Activated gamma-delta T cell treated with Interleukin-2 at 50 U/mL for 16 hours (primary cell): ENCODE measurements around the gene PCLAF.
A peak's percentile ranks its signal among the peaks of the same experiment; 100 is the strongest.
"Not testable (repeated sequence)": the region's sequence is repeated elsewhere in the genome, so short reads cannot be mapped to it uniquely, and the experiment has no call there.

Experiments used
- DNase-seq: peaks from one replicate; pipeline ENCODE4 v3.0.0-alpha.2; 2020

The PCLAF gene

DNA sequence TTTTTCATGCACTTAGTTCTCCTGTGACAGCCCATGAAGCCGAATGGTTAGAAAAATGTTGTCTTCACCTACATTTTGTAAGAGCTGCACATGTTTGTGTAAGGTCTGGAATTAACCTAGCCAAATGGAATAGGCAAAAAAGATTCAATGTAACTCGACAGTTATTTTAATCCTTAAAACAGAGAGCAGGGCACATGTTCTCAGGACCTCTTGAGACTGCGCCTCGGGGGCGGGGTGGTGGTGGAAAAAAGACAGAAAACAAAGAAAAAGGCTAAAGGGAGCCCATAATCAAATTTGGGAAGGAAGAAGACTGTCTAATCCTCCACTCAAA, 24.6 kb downstream of the PCLAF start:
- no peak for DNase-seq

DNA sequence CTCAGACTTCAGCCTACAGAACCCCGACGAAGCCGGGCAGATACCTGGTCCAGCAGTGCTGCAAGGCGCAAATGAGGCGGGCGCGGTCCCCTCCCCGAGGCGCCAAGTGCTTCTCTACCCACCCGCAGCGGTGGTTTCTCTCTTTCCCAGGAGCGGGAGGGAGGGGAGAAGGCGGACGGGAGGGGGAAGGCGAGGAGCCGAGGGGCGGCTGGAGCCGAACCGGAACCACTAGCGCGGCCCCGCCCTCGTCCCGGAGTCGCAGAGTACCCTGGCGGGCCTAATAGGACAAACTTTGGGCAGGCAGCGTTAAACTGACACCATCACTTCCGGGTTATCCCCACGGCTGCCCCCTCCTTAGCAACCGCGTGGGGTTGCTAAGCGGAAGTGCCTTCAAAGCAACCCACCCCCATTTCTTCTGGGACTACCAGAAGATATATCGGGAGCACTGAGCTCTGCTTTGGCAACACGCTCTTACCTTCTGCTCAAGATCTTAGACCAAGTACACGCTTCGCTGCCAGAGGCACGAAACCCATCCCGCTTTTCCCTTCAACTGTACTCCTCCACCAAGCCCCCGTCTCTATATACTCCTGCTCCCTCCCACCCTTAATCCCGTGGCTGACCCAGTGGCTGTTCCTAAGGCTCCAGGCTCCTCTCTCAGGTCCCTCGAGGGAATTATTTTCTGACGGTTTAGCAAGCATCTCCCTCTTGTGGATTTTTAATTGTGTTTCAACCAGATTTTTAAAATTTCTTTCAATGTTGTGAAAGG, 25.1 kb downstream of the PCLAF start, which contains the start of gene CSNK1G1:
CSNK1G1 (minus strand) TSS at position 230 of the 766 bp plus-strand sequence. CDS start 55,674 bp downstream, outside the sequence.
- DNase-seq = peak; percentile 91

DNA sequence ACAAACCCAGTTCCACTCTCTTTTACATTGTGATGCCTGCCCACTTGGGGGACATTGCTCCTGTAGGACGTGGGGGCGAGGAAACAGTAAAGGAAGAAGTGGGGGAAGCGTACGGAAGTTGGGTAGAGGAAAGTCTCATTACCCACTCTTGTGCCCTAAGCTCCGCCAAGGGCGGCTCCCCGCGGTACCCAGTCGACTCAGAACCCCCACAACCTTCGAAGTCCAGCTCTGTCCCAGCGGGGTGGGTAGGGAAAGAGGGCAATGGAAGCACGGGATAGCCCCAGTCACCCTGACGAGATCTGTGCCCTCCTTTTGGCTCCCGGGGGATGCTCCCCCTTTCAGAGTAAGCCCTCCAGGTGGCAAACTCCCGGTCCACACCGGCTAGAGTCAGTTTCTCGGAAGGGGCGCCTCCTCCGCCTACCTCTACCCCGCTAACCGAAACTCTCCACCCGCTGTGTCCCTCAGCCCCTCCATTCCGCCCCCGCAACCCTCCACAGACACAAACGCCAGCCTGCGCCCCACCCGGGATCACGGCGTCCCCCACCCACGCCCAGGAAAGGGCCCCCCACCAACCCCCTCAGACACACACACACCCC, 25.8 kb downstream of the PCLAF start:
- peak; percentile 4 for DNase-seq

DNA sequence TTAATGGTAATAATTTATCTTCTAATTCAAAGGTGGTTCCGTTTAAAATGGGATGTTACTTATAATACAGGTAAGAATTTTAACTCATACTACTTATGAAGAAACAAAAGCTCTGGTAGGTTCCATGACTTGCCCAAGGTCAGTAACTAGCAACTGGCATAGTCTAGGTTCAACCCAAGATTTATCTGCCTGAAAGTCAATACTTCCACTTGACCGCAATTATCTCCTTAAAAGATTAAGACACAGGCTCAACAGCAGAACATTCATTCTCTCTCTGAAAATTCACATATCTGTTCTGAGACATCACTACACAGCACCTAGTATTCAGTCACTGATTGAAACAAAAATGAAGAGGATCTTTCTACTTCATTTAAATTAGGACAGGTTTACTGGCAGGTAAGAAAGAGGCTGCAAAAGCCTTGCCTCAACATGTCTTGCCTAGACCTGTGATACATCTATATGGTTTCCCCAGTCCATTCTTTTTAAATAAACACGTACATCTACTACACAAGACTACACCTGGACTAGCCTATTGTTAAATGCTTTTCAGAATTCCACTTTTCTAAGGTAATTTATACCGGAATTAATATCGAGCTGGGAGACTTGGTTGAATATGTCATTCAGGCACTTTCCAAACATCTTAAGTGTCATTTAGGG, 26.4 kb downstream of the PCLAF start:
- no peak for DNase-seq

DNA sequence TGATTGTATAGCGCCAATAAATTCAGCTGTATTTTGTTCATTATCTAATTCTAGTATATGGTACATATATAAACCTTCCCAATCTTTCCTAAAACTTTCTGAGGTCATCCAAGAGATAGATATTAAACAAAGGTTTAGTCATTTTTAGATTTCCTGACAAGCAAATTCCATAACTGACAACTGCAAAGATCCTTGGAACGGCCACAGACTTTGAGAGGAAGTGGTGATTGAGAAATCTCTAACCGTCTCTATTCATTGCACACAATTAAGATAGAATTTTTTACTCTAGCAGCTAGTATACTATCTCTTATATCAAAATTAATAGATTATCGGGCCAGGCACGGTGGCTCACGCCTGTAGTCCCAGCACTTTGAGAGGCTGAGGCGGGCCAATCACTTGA, 30.0 kb downstream of the PCLAF start:
- no peak for DNase-seq

DNA sequence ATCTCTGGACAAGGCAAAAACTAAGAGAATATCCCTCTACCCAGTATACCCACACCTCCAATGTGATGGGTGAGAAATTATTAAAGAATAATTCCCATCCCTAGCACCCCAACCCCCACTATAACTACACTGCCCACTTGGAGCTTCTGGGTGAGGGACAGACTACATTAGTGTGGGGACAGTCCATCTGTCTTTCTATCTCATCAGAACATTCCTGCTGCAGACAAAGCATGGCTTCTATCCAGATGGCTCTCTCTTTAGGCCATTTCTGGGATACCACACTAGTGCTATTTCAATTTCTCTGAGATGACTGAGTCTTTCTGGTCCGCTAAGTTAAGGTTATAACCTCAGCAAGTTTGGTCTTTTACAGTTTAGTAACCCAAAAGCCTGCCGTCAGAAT, 31.9 kb downstream of the PCLAF start:
- no peak for DNase-seq

DNA sequence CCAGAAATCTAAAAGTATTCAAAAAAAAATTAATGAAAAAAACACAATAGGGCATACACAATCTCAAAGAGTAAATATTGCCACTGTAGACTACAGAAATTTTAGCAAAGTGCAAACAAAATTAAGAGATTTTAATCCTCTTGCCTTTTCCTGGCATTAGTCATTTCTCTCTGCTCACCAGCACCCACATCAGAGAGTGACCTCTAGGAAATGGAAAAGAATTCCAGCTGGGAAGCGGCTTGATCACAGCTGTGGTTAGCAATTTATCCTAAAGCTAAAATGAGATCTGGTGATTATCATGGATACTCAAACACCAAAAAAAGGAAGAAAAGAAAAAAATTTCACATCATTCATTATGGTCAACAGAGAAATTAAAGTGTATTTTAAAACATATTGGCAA, 32.8 kb downstream of the PCLAF start:
- DNase-seq = no peak

DNA sequence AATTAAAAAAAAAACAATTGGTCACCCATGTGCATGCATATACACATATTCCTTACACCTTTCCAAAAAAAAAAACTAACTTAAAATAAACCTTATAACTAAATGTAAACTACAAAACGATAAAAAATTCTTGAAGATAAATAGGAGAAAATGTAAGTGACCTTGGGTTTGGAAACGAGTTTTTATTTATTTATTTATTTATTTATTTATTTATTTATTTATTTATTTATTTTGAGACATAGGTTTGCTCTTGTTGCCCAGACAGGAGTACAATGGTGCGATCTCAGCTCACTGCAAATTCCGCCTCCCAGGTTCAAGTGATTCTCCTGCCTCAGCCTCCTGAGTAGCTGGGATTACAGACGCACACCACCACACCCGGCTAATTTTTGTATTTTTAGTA, 35.0 kb downstream of the PCLAF start:
- not testable (repeated sequence) for DNase-seq

DNA sequence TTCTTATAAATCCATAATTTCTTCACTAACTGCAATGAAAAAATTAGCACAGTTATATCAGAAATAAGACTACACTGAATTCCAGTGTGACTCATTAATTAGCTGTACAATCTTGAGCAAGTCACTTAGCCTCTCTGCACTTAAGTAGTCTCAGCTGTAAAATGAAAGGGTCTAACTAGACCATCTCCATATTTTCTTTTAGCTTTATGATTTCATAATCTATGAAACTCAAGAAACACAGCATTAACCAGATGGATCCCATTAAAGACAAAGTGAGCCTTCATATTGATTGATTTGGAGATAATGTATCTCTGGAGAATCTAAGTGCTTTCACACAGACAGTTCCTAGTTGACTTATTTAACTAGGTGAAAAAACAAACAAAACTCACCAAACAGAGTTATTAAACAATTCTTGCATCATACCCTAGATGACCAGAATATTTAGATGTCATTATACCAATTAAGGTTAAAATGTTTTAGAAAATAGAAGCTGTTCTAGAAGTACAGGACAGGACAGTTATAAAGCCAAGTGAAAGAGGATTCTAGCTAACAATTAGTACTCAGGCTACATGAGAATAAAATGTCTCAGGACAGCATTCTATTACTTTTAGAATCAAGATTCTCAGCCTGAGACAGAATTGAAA, 36.5 kb downstream of the PCLAF start:
- DNase-seq = no peak

DNA sequence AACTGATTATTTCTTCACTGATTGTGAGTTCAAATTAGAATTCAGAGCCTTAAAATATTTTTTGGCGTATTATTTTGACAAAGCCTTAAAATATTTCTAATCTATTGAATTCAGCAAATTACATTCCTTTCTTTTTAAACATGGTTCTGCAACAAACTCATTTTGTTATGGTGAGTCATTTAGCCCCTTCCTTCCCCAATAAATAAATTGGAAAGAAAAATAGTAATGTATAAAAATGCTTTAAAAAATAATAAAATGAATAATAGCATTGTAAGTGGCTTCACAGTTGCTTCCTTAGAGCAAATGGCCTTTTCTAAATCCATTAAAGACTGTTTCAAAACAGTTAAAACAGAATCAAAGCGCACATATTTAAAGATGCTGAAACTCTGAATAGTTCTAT, 37.4 kb downstream of the PCLAF start:
- DNase-seq = no peak

DNA sequence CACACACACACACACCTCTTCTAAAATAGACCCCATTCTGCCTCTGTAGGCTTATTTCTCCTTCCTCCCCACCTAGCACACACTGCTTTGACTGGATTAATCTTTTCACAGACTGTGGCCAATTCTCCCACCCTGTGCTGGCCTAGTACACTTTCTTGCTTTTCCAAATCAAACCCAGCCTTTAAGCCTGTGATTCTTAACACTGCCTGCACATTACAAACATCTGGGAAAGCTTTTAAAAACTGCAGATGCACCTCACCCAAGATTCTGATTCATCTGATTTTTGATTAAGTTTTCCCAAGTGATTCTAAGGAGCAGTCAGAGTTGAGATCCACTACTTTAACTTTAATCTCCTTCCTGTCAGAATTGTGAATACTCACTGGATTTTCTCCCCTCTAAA, 38.0 kb downstream of the PCLAF start:
- no peak for DNase-seq

DNA sequence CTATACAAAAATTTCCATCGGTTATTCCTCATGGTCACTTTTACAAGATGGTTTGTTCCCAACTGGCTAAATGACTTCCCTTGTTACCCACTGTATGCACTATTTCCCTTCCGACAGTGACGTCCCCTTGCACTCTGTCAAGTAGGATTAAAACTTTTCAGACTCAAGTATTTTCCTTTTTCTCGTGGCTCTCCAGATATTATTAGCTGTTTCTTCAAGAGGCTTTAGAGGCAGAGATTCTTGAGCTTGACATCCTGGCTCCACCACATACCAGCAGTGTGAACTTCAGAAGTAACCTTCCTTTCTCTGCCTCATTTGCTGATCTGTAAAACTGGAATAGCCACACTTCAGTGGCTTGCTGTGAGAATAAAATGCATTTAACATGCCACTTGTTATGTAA, 39.3 kb downstream of the PCLAF start:
- DNase-seq = no peak

DNA sequence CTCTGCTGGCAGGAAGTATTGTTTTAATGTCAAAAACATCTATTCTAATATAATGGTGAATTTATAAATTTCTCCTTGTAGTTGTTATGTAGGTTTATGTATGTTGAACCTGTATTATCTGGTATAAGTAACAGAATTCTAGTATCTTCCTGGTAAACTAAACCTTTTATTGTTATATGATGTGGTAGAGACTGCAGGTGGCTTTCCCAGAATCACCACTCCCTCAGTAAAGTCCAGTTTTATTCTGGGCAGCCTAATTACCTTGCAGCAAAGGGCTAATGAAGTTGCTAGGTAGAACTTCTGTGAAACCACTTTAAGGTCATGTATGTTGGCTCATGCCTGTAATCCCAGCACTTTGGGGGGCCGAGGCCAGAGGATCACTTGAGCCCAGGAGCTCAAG, 40.9 kb downstream of the PCLAF start:
- no peak for DNase-seq

DNA sequence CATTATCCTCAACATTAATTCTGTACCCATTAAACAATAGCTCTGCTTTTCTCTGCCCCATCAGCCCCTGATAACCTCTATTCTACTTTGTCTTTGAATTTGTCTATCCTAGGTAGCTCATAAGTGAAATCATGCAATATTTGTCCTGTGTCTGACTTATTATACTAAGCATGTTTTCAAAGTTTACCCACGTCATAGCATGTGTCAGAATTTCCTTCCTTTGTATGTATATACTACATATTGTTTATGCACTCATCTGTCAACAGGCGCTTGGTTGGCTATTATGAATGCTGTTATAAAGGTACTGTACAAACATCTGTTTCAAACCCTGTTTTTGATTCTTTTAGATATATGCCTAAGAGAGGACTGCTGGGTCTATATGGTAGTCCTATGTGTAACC, 43.5 kb downstream of the PCLAF start:
- no peak for DNase-seq

DNA sequence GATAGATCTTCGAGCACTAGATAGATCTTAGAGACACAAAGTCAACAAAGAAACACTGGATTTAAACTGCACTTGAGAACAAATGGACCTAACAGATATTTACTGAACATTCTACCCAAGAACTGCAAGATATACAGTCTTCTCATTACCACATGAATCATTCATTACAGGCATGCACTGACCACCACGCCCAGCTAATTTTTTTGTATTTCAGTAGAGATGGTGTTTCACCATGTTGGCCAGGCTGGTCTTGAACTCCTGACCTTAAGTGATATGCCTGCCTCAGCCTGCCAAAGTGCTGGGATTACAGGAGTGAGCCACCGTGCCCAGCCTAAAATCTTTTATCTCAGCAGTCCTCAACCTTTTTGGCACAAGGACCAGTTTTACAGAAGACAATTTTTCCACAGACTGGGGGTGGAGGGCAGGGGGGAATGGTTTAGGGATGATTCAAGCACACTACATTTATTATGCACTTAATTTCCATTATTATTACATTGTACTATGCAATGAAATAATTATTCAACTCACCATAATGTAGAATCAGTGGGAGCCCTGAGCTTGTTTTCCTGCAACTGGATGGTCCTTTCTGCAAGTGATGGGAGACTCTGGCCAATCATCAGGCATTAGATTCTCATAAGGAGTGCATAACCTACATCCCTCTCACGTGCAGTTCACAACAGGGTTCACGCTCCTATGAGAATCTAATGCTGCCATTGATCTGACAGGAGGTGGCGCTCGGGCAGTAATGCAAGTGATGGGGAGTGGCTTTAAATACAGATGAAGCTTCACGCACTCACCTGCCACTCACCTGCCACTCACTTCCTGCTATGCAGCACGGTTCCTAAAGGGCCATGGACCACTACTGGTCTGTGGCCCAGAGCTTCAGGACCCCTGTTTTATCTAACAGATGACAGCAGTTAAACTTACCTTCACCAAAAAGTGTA, 47.0 kb downstream of the PCLAF start:
- peak; percentile 7 for DNase-seq

DNA sequence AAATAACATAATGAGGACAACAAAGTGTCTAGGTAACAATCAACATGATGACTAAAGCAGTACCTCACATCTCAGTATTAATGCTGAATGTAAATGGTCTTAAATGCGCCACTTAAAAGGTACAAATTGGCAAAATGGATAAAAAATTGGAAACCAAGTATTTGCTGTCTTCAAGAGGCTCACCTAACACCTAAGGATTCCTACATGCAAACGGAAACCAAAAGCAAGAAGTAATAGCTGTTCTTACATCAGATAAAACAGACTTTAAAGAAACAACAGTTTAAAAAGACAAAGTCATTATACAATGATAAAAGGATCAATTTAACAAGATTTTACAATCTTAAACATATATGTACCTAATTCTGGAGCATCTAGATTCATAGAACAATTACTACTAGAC, 47.7 kb downstream of the PCLAF start:
- DNase-seq = no peak

DNA sequence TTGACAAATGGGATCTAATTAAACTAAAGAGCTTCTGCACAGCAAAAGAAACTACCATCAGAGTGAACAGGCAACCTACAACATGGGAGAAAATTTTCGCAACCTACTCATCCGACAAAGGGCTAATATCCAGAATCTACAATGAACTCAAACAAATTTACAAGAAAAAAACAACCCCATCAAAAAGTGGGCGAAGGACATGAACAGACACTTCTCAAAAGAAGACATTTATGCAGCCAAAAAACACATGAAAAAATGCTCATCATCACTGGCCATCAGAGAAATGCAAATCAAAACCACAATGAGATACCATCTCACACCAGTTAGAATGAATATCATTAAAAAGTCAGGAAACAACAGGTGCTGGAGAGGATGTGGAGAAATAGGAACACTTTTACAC, 49.6 kb downstream of the PCLAF start:
- DNase-seq = not testable (repeated sequence)

DNA sequence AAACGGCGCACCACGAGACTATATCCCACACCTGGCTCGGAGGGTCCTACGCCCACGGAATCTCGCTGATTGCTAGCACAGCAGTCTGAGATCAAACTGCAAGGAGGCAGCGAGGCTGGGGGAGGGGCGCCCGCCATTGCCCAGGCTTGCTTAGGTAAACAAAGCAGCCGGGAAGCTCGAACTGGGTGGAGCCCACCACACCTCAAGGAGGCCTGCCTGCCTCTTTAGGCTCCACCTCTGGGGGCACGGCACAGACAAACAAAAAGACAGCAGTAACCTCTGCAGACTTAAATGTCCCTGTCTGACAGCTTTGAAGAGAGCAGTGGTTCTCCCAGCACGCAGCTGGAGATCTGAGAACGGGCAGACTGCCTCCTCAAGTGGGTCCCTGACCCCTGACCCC, 54.3 kb downstream of the PCLAF start:
- DNase-seq = not testable (repeated sequence)

DNA sequence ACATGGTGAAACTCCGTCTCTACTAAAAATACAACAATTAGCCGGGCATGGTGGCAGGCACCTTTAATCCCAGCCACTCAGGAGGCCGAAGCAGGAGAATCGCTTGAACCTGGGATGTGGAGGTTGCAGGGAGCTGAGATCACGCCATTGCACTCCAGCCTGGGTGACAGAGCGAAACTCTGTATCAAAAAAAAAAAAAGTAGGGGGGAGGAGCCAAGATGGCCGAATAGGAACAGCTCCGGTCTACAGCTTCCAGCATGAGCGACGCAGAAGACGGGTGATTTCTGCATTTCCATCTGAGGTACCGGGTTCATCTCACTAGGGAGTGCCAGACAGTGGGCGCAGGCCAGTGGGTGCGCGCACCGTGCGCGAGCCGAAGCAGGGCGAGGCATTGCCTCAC, 54.8 kb downstream of the PCLAF start:
- DNase-seq = not testable (repeated sequence)

DNA sequence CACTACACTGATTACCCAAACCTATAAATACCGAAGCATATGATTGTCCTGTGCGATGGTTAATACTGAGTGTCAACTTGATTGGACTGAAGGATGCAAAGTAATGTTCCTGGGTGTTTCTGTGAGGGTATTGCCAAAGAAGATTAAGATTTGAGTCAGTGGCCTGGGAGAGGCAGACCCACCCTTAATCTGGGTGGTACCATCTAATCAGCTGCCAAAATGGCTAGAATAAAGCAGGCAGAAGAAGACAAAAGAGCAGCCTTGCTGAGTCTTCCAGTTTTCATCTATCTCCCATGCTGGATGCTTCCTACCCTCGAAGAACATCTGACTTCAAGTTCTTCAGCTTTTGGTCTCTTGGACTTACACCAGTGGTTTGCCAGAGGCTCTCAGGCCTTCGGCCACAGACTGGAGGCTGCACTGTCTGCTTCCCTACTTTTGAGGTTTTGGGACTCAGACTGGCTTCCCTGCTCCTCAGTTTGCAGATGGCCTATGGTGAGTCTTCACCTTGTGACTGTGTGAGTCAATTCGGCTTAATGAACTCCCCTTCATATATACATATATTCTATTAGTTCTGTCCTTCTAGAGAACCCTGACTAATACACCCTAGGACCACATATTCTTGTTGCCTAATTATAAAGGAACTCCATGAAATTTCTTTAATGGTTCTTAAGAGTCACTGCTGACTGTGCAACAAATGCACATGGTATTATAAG, 56.9 kb downstream of the PCLAF start:
- DNase-seq = no peak

DNA sequence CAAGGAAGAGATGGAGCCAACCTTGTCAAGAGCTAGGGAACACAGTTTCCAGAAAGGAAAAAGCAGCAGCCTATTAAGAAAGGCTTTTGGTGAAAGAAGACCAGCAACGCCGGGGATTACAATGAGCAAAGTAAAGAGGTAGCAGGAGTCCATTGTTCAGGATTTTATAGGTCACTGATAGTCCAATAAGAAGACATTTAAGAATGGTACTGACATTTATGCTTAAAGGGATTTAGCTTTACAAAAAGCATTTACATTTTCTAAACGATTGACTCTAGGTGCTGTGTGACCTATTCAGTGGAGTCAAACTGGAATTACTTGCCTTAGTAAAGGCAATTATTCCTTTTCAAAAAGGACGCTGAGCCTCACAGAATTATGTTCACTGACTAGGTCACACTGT, 66.0 kb downstream of the PCLAF start:
- DNase-seq = no peak

DNA sequence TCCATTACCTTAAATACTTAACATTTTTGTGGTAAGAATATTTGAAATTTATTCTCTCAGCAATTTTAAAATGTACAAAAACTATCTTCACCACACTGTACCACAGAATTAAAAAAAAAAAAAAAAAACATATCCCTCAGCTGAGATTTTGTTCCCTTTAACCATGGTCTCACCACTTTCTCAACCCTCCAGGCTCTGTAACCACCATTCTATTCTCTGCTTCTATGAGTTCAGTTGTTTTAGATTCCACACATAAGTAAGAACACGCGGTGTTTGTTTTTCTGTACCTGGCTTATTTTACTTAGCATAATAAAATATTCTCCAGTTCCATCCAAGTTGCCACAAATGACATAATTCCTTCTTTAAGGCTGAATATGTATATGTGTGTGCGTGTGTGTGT, 66.8 kb downstream of the PCLAF start:
- DNase-seq = no peak
